Stimulated activated CD4-positive, alpha-beta T cell treated with anti-CD3 and anti-CD28 coated beads, Interleukin-1b, Interleukin-23, amount 100 ng/mL, for 24 hours (primary cell): ENCODE measurements around the gene PRR19.
A peak's percentile ranks its signal among the peaks of the same experiment; 100 is the strongest.

Experiments
- DNase-seq, 4 experiments: peaks; one replicate each; pipeline ENCODE4 v3.0.0-alpha.2; 2020; ENCODE audit warnings: low read depth in 4 of 4, low spot score in 1 of 4

PRR19 gene

GRCh38 chr19:42294471-42295137 is 7.3 kb upstream of the PRR19 start:
- DNase-seq, result no peak

- DNase-seq, result no peak
These were observed 6.6 kb upstream of the PRR19 start for GRCh38 chr19:42295342-42295741.

GRCh38 chr19:42295831-42296525 is 6.0 kb upstream of the PRR19 start:
- DNase-seq, result peak; percentile 78 to 89 (median 83)

- no peak for DNase-seq
These were observed 4.9 kb upstream of the PRR19 start for GRCh38 chr19:42297039-42297438.

- no peak for DNase-seq
These were observed 1.2 kb downstream of the PRR19 start for GRCh38 chr19:42303101-42303464.

- no peak for DNase-seq
These were observed 1.9 kb downstream of the PRR19 start for GRCh38 chr19:42303876-42304275.

- no peak for DNase-seq
These were observed 4.7 kb downstream of the PRR19 start for GRCh38 chr19:42306646-42307045.

- no peak for DNase-seq
These were observed 7.8 kb downstream of the PRR19 start for GRCh38 chr19:42309686-42310085.

- DNase-seq, result no peak
These were observed 9.7 kb downstream of the PRR19 start for GRCh38 chr19:42311657-42312056.

- DNase-seq, result no peak
These were observed 10.4 kb downstream of the PRR19 start for GRCh38 chr19:42312370-42312769.

GRCh38 chr19:42313096-42313839 is 11.3 kb downstream of the PRR19 start, which contains the start of gene TMEM145:
Gene TMEM145, plus strand, starts transcription at chr19:42313309. Its CDS starts 68 bp downstream, at chr19:42313377.
- peak in 1 of 4 experiments; percentile 31 for DNase-seq

GRCh38 chr19:42313840-42314755 is 12.2 kb downstream of the PRR19 start:
- DNase-seq, result no peak

- no peak for DNase-seq
These were observed 13.1 kb downstream of the PRR19 start for GRCh38 chr19:42315024-42315423.

GRCh38 chr19:42316223-42317211 is 14.6 kb downstream of the PRR19 start:
- no peak for DNase-seq

GRCh38 chr19:42317535-42317934 is 15.6 kb downstream of the PRR19 start:
- DNase-seq, result no peak

- no peak for DNase-seq
These were observed 20.4 kb downstream of the PRR19 start for GRCh38 chr19:42322305-42322704.

GRCh38 chr19:42323473-42323851 is 21.5 kb downstream of the PRR19 start:
- no peak for DNase-seq

- no peak for DNase-seq
These were observed 22.1 kb downstream of the PRR19 start for GRCh38 chr19:42323852-42324654.
